PC-9 (cell line): ENCODE measurements around the gene HIC1. TPM values are rescaled to one million over a fixed set of nuclear protein-coding genes. Genes with fewer than 3 reads are reported as not detected.
A peak's percentile ranks its signal among the peaks of the same experiment; 100 is the strongest.

Experiments used
- BruUV-seq: library from RNA; stranded (reverse); fragments of 400-500 nt; replicated peaks from 2 replicates; lab custom pipeline; 2021; lab: Mats Ljungman, UMichigan
- CTCF ChIA-PET: fragments of 300-600 bp; sonication (Branson Sonifier 250); formaldehyde crosslinking; loops from one replicate; lab custom pipeline; 2022; ENCODE audit warnings: antibody characterized with exemption; lab: Charles Lee
- POLR2A ChIA-PET: fragments of 300-600 bp; sonication (Branson Sonifier 250); formaldehyde crosslinking; loops from one replicate; lab custom pipeline; 2022; ENCODE audit warnings: antibody characterized with exemption; ENCODE audit not compliant: unreplicated experiment; lab: Charles Lee
- DNase-seq, 2 experiments: peaks; one replicate each; pipeline versions ENCODE4 v3.0.0 to v3.0.0-alpha.2; 2015 to 2022; ENCODE audit warnings: mixed read lengths in 1 of 2
- H2AFZ ChIP-seq: fragments of 200-600 bp; sonication (generic); 2 replicates; pipeline ENCODE4 v1.8.1; 2017; ENCODE audit warnings: antibody characterized with exemption
- H3F3A ChIP-seq: fragments of 200-600 bp; sonication (generic); 2 replicates; pipeline ENCODE4 v1.8.1; 2017; ENCODE audit warnings: antibody characterized with exemption, mild to moderate bottlenecking, low read depth; ENCODE audit not compliant: insufficient read depth
- H3K27ac ChIP-seq: fragments of 200-600 bp; sonication (generic); 2 replicates; pipeline ENCODE4 v1.6.1; 2016; ENCODE audit warnings: mixed run types
- H3K27me3 ChIP-seq: fragments of 200-600 bp; sonication (generic); 2 replicates; pipeline ENCODE4 v1.6.1; 2016; ENCODE audit warnings: low read depth, mixed run types; ENCODE audit not compliant: insufficient read depth
- H3K36me3 ChIP-seq: fragments of 200-600 bp; sonication (generic); 2 replicates; pipeline ENCODE4 v1.6.1; 2016; ENCODE audit warnings: low read depth, mixed run types
- H3K4me1 ChIP-seq: fragments of 200-600 bp; sonication (generic); replicated peaks from 2 replicates; pipeline ENCODE4 v1.6.1; 2016; ENCODE audit warnings: mixed run types; ENCODE audit not compliant: insufficient read depth
- H3K4me2 ChIP-seq: fragments of 200-600 bp; sonication (generic); 2 replicates; pipeline ENCODE4 v1.6.1; 2017; ENCODE audit warnings: mixed run types
- H3K4me3 ChIP-seq: fragments of 200-600 bp; sonication (generic); 2 replicates; pipeline ENCODE4 v1.6.1; 2016; ENCODE audit warnings: mixed run types
- H3K79me2 ChIP-seq: fragments of 200-600 bp; sonication (generic); 2 replicates; pipeline ENCODE4 v1.6.1; 2017; ENCODE audit warnings: low read depth, mixed run types
- H3K9me2 ChIP-seq: fragments of 200-600 bp; sonication (generic); 2 replicates; pipeline ENCODE4 v1.8.1; 2017; ENCODE audit warnings: mild to moderate bottlenecking; ENCODE audit not compliant: insufficient read depth
- H3K9me3 ChIP-seq: fragments of 200-600 bp; sonication (generic); 2 replicates; pipeline ENCODE4 v1.8.1; 2016; ENCODE audit warnings: low read depth; ENCODE audit not compliant: insufficient read depth
- H4K20me1 ChIP-seq: fragments of 200-600 bp; sonication (generic); 2 replicates; pipeline ENCODE4 v1.8.1; 2017; ENCODE audit not compliant: insufficient read depth
- EZH2 ChIP-seq: fragments of 200-600 bp; sonication (generic); IDR thresholded peaks from 2 replicates; pipeline ENCODE4 v1.8.0; 2017; ENCODE audit warnings: antibody characterized with exemption, low read depth
- intact Hi-C: fragments of 100-400 bp; cut with micrococcal nuclease; formaldehyde crosslinking; loops from one replicate; pipeline ENCODE4 v1.10.0; 2022; ENCODE audit not compliant: unreplicated experiment
- total RNA-seq: library from RNA; stranded (reverse); gene quantifications from 2 replicates; pipeline ENCODE4 v1.2.3, GENCODE V29; 2021
- TF ChIP-seq, protein P1 (sequence below): fragments of 200-600 bp; sonication (generic); conservative IDR thresholded peaks from 2 replicates; pipeline ENCODE4 v1.6.1; 2017; ENCODE audit warnings: mixed run types, antibody characterized with exemption, mild to moderate bottlenecking, moderate library complexity

Gene HIC1
- total RNA-seq, 1 experiment from 2014 or later: 0.63 TPM

DNA sequence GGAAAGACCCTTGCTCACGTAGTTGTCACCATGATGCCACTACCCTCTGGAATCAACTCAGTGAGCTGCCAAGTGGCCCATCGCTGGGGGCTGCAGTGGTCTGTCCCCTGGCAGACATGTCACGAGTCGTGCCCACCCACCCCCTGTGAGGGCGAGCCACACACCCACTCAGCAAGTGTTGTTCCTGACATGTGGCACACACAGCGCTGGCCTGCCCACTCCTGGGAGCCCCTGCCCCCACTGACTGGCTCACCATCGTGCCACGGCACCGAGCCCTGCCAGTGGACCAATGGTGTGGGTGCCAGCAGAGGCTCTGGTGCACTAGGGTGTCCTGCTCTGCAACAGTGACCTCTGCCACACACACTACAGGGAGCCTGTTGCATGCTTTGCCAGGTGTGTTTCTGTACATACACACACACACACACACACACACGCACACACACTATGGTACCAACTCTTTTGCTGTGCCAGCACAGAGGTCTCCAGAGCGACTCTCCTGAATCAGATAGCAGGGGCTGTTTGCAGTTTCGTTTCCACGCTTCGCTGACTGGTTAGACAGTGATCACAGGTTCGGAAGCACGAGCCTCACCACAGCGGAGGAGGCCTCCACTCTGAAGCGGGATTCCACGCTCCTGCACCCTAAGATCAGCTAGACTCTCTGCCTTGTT, 37.5 kb upstream of the HIC1 start:
- no peaks in the 10 kb centered on the region for H3K9me2 ChIP-seq
- intact Hi-C loops: loop anchor here (10.0 kb wide), 1 partner anchor 303 kb away; the partner anchor contains the start of gene TLCD2
- H3K36me3 ChIP-seq: no peaks in the 10 kb centered on the region
- no peak overlapping the region for H3K4me3 ChIP-seq
- CTCF ChIA-PET: no interaction called here
- no peaks in the 10 kb centered on the region for H4K20me1 ChIP-seq
- H3K9me3 ChIP-seq: no peaks in the 10 kb centered on the region
- no TSS peak for BruUV-seq
- H3F3A ChIP-seq: peaks cover 21% of the 10 kb centered on the region
- DNase-seq: peak in 1 of 2 experiments; percentile 28
- no peak overlapping the region for H3K4me2 ChIP-seq
- no peak overlapping the region for H3K27ac ChIP-seq
- peaks cover 17% of the 10 kb centered on the region for H3K27me3 ChIP-seq
- TF ChIP-seq, protein P1, sequence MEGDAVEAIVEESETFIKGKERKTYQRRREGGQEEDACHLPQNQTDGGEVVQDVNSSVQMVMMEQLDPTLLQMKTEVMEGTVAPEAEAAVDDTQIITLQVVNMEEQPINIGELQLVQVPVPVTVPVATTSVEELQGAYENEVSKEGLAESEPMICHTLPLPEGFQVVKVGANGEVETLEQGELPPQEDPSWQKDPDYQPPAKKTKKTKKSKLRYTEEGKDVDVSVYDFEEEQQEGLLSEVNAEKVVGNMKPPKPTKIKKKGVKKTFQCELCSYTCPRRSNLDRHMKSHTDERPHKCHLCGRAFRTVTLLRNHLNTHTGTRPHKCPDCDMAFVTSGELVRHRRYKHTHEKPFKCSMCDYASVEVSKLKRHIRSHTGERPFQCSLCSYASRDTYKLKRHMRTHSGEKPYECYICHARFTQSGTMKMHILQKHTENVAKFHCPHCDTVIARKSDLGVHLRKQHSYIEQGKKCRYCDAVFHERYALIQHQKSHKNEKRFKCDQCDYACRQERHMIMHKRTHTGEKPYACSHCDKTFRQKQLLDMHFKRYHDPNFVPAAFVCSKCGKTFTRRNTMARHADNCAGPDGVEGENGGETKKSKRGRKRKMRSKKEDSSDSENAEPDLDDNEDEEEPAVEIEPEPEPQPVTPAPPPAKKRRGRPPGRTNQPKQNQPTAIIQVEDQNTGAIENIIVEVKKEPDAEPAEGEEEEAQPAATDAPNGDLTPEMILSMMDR: no peak
- no peak for TF ChIP-seq EZH2
- H3K79me2 ChIP-seq: no peaks in the 10 kb centered on the region
- POLR2A ChIA-PET: no interaction called here
- H3K4me1 ChIP-seq: peaks cover 26% of the 10 kb centered on the region
- H2AFZ ChIP-seq: no peak overlapping the region

DNA sequence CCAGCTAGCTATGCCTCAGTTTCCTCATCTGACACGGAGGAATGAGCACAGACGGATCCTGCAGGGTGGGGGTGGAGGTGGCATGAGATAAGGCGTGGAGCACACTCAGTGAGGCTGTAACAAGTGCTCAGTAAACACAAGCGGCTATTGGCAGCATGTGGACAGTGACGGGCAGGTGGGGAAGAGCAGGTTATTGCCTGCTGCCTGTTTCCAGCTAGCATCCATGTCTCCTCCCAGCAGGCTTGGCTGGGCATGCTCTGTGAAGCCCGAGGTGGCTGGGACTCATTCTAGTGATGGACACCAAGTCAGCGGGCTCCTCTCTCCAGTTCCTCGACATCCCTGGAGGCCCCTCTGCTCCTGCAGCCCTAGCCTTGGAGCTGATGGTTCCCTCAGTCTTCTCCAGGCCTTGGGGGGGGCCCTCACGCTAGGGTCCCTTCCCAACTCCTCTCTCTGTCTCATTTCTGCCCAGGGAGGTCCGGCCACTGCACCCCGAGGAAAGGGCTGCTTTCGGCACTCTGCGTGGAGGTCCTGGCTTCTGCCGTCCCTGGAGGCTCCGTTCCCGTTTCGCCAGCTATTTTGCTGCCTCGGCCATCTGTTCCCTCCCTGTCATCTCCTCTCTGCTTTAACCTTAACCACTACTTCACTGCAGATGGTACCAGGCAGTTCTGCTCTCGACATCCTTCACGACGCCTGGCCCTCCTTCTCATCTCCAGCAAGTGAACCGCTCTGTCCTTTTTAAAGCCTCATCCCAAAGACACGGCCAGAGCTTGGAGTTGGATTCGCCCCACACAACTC, 36.0 kb upstream of the HIC1 start:
- ChIA-PET POLR2A (no interaction called here), CTCF (interaction anchor here (0.5 kb wide), 2 partner anchors 17 to 445 kb away, joined by 3 read pairs; no protein-coding TSS in a partner anchor)
- Histone ChIP-seq H3K27me3 (peaks cover 23% of the 10 kb centered on the region), H3K4me1 (peaks cover 11% of the 10 kb centered on the region), H3K79me2 (no peaks in the 10 kb centered on the region), H3K9me2 (no peaks in the 10 kb centered on the region), H3K9me3 (no peaks in the 10 kb centered on the region), H3K27ac (no peak overlapping the region), H4K20me1 (no peaks in the 10 kb centered on the region), H3F3A (peaks cover 18% of the 10 kb centered on the region; the same call in 1 of the 2 replicates), H3K36me3 (no peaks in the 10 kb centered on the region), H2AFZ (no peak overlapping the region), H3K4me3 (no peak overlapping the region), H3K4me2 (no peak overlapping the region)
- BruUV-seq: no TSS peak
- no peak for TF ChIP-seq EZH2
- TF ChIP-seq, protein P1: no peak
- peak in 1 of 2 experiments; percentile 20 for DNase-seq
- intact Hi-C loops: loop anchor here (10.0 kb wide), 1 partner anchor 304 kb away; the partner anchor contains the start of gene TLCD2

DNA sequence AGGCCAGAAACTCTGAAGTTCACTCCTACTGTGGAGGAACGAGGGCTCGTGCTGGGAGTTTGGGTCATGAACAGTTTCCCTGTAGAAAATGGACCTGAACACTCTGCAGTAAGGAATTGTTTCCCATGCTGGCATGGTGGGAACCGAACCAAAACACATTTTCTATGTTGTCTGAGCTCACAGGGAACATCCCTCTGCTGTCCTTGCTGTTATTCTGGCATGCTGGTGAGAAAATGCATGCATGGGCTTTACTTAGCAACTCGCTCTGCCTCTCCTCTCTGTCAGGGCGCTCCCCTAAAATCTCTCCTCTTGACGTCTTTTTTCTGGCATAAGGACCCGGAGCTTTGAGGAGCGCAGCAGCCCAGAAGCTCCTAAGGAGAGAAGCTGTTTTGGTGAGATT, 35.2 kb upstream of the HIC1 start:
- no peak overlapping the region for H3K27ac ChIP-seq
- H2AFZ ChIP-seq: no peak overlapping the region
- 0 out of 2 replicates have a peak, but pooled peaks cover 9% of the 10 kb centered on the region for H3F3A ChIP-seq
- H3K9me2 ChIP-seq: no peaks in the 10 kb centered on the region
- no peaks in the 10 kb centered on the region for H3K79me2 ChIP-seq
- peaks cover 9% of the 10 kb centered on the region for H3K4me1 ChIP-seq
- DNase-seq: peak in 1 of 2 experiments; percentile 4
- BruUV-seq: no TSS peak
- H4K20me1 ChIP-seq: no peaks in the 10 kb centered on the region
- no peak overlapping the region for H3K4me3 ChIP-seq
- intact Hi-C loops: loop anchor here (10.0 kb wide), 1 partner anchor 305 kb away; the partner anchor contains the start of gene TLCD2
- no peaks in the 10 kb centered on the region for H3K9me3 ChIP-seq
- ChIA-PET CTCF (interaction anchor here (0.5 to 0.7 kb wide), 3 partner anchors 111 to 1087 kb away, joined by 3 to 4 read pairs (median 3); no protein-coding TSS in a partner anchor), POLR2A (interaction anchor here (0.6 kb wide), 1 partner anchor 54 kb away, joined by 4 read pairs; no protein-coding TSS in a partner anchor)
- TF ChIP-seq, protein P1: no peak
- TF ChIP-seq EZH2: no peak
- no peaks in the 10 kb centered on the region for H3K36me3 ChIP-seq
- H3K4me2 ChIP-seq: no peak overlapping the region
- H3K27me3 ChIP-seq: peaks cover 31% of the 10 kb centered on the region
